IPS-11a (cell line): ENCODE results near the gene NME5.
"Not testable (repeated sequence)": the region's sequence is repeated elsewhere in the genome, so short reads cannot be mapped to it uniquely, and the experiment has no call there.

Experiments
- H3K4me3 ChIP-seq: one replicate; pipeline ENCODE4 v1.5.1; 2013; ENCODE audit warnings: low read depth, low read length, control low read depth

Gene NME5

DNA sequence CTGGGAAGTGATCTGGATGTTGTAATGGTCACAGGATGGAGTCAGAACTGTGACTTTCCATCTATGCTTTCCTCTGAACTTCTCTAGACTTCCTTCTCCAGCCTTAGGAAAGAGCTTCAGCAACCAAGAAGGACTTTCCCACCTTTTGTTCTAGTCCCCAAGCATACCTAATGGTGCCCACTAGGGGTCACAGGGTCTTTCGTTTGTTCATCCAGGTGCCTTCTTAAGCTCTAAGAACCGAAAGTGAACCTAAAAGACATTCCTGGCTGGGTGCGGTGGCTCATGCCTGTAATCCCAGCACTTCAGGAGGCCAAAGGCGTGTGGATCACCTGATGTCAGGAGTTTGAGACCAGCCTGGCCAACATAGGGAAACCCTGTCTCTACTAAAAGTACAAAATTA lies 57.2 kb downstream of the NME5 start:
- no peak overlapping the region for H3K4me3 ChIP-seq

DNA sequence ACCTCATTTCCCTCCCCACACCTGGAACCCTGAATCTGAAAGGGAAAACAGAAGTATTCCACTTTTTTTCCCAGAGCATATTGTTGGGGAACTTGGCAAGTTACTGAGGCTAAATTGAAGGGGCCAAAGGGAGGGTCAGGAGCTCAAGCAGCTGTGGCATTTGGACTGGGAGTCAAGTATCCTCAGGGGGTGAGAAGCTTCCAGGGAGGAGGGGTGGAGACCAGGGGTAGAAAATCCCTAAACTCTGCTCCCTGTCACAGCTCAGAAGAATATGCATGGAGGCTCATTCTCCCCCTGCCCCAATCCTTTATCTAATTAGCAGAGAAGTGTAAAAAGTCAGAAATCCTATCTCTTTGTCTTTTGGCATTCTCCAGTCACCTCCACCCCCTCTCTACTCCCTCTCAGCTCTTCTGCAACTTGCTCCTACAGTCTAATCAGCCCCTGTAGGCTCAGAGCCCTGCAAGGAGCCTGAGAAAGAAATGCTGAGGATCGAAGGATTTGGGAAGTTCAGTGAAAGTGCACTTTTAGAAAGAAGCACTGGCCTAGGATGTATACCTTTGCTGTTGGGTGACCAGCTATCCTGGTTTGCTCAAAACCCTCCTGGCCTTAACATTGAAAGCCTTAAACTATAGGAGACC lies 61.1 kb downstream of the NME5 start:
- H3K4me3 ChIP-seq: no peak overlapping the region

GRCh38 chr5:138077064-138077696 lies 62.0 kb downstream of the NME5 start:
- no peak overlapping the region for H3K4me3 ChIP-seq

DNA sequence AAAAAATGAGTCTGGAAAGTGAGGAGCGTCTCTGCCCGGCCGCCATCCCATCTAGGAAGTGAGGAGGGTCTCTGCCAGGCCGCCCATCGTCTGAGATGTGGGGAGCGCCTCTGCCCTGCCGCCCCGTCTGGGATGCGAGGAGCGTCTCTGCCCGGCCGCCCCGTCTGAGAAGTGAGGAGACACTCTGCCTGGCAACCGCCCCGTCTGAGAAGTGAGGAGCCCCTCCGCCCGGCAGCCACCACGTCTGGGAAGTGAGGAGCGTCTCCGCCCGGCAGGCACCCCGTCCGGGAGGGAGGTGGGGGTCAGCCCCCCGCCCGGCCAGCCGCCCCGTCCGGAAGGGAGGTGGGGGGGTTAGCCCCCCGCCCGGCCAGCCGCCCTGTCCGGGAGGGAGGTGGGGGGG lies 69.2 kb downstream of the NME5 start:
- not testable (repeated sequence) for H3K4me3 ChIP-seq

DNA sequence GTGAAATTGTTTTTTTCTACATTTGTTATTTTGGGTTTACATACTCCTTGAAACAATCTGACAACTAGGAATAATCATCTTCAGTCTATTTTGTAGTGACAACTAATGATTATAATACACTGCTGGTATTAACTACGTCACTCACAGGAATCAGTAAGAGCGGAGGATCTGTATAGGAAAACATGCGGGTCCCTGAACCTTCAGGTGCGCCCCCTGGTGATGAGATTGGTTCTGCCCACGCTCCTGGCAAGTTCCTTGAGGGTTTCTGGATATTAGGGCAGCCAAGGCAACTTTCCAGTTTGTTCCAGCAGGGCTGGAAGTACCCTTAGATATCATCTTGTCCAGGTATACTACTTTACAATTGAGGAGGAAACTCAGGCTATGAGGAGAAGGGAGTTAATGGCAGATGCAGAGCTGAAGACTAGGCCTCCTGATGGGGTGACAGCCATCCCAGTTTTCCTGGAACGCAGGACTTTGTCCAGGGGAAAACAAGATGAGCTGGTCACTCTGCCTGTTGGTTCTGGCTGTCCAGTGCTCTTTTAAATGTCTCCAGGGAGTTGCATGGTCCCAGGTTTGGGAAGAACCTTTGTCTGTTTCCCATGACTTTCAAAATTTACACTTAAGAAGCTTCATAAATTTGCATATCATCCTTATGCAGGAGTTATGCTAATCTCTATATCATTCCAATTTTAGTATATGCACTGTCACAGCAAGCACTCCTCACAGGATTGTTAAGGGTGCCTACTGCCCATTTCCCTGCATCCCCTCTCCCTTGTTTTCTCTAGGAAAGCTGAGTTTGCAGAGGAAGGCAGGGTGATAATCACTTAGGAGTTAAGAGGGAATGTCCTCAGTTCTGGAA lies 70.3 kb downstream of the NME5 start:
- no peak overlapping the region for H3K4me3 ChIP-seq

DNA sequence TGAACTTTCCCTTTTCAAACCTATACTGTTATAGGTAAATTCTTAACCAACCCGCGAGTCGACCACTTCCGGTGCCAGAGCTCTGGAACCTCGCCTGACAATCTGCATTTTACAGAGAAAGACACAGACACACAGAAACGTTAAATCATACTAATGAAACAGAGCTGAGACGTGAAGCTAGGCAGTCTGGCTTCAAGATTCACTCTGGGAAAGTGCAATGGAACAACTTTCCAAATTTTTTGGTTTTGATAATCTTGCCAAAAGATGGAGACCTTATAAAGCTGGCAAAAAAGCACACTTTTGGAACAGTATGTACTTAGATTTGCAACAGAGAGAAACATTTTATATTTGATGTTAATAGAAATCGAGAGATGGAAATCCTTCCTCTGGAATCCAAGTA lies 71.3 kb downstream of the NME5 start:
- no peak overlapping the region for H3K4me3 ChIP-seq
